ENCODE results near the gene TNRC6C.
"Not testable (repeated sequence)": the region's sequence is repeated elsewhere in the genome, so short reads cannot be mapped to it uniquely, and the experiment has no call there.

Gene TNRC6C

GRCh38 chr17:77933777-77934398, 24.6 kb upstream of the TNRC6C start:
- no peak for DNase-seq

GRCh38 chr17:77935121-77935571, 23.4 kb upstream of the TNRC6C start:
- DNase-seq: no peak

GRCh38 chr17:77935744-77936143, 22.8 kb upstream of the TNRC6C start:
- not testable (repeated sequence) for DNase-seq

- no peak for DNase-seq
Observed at GRCh38 chr17:77936881-77937280, 21.6 kb upstream of the TNRC6C start.

- DNase-seq: no peak
Observed at GRCh38 chr17:77941004-77941403, 17.5 kb upstream of the TNRC6C start.

- no peak for DNase-seq
Observed at GRCh38 chr17:77942112-77942988, 16.2 kb upstream of the TNRC6C start.

GRCh38 chr17:77943971-77944370, 14.5 kb upstream of the TNRC6C start:
- no peak for DNase-seq

- no peak for DNase-seq
Observed at GRCh38 chr17:77944390-77945222, 13.9 kb upstream of the TNRC6C start.

GRCh38 chr17:77946900-77947645, 11.4 kb upstream of the TNRC6C start:
- DNase-seq: no peak

- no peak for DNase-seq
Observed at GRCh38 chr17:77948690-77949114, 9.8 kb upstream of the TNRC6C start.

GRCh38 chr17:77951123-77951522, 7.4 kb upstream of the TNRC6C start:
- no peak for DNase-seq

GRCh38 chr17:77952368-77952767, 6.1 kb upstream of the TNRC6C start:
- DNase-seq: no peak

GRCh38 chr17:77957235-77957856, 1.2 kb upstream of the TNRC6C start:
- DNase-seq: peak; percentile 16

- no peak for DNase-seq
Observed at GRCh38 chr17:77958716-77959125, 218 bp downstream of the TNRC6C start.

GRCh38 chr17:77959126-77959925, 823 bp downstream of the TNRC6C start:
- peak; percentile 24 for DNase-seq

GRCh38 chr17:77959926-77960521, 1.5 kb downstream of the TNRC6C start:
- DNase-seq: peak; percentile 30

GRCh38 chr17:77961741-77962140, 3.2 kb downstream of the TNRC6C start:
- no peak for DNase-seq

GRCh38 chr17:77962348-77962747, 3.8 kb downstream of the TNRC6C start:
- no peak for DNase-seq

- DNase-seq: no peak
Observed at GRCh38 chr17:77963441-77963840, 4.9 kb downstream of the TNRC6C start.

- no peak for DNase-seq
Observed at GRCh38 chr17:77965352-77965751, 6.8 kb downstream of the TNRC6C start.

- no peak for DNase-seq
Observed at GRCh38 chr17:77966476-77966875, 8.0 kb downstream of the TNRC6C start.

Measured in activated CD4-positive, alpha-beta T cell treated with anti-CD3 and anti-CD28 coated beads, Interleukin-2, amount 50 U/mL, for 16 hours (primary cell).